Loucy (cell line): ENCODE results near the gene FCER2.

Experiments used
- CTCF ChIP-seq: fragments of 200-600 bp; sonication (generic); conservative IDR thresholded peaks from 2 replicates; pipeline ENCODE4 v1.5.1; 2014; ENCODE audit warnings: mild to moderate bottlenecking, antibody characterized with exemption, low read length
- EZH2phosphoT487 ChIP-seq: fragments of 200-600 bp; IDR thresholded peaks from 2 replicates; pipeline ENCODE4 v1.6.1; 2018; ENCODE audit warnings: antibody characterized with exemption, mild to moderate bottlenecking, moderate library complexity, borderline replicate concordance

GRCh38 chr19:7679771-7680605 lies 21.9 kb downstream of the FCER2 start:
- TF ChIP-seq EZH2phosphoT487 (no peak), CTCF (no peak)
